Activated gamma-delta T cell treated with anti-CD3 and anti-CD28 coated beads, Interleukin-2, amount 50 U/mL, for 16 hours (primary cell): ENCODE measurements around the gene LAMA3.
"Not testable (repeated sequence)": the region's sequence is repeated elsewhere in the genome, so short reads cannot be mapped to it uniquely, and the experiment has no call there.

ENCODE experiments used
- DNase-seq: peaks from one replicate; pipeline ENCODE4 v3.0.0-alpha.2; 2020; ENCODE audit warnings: low read depth

Gene LAMA3

DNA sequence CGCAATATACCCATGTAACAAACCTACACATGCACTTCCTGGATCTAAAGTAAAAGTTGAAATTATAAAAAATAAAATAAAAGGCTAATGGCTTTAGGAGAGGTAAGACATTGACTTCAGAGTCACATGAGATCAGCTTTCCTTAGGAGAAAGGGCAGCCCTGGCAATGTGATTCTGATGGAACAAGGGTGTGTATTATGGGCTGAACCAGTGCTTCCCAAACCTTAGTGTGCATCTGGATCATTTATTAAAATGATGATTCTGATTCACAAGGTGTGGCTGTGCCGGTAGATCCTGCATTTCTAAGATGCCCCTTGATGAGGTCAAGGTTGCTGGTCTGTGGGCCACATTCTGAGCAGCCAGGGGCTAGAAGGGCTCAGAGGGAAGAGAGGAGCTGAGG, 42.6 kb downstream of the LAMA3 start:
- DNase-seq = no peak

- DNase-seq = no peak
Measured at GRCh38 chr18:23732439-23732838, 43.2 kb downstream of the LAMA3 start.

- DNase-seq = not testable (repeated sequence)
Measured at GRCh38 chr18:23733265-23733664, 44.0 kb downstream of the LAMA3 start.

DNA sequence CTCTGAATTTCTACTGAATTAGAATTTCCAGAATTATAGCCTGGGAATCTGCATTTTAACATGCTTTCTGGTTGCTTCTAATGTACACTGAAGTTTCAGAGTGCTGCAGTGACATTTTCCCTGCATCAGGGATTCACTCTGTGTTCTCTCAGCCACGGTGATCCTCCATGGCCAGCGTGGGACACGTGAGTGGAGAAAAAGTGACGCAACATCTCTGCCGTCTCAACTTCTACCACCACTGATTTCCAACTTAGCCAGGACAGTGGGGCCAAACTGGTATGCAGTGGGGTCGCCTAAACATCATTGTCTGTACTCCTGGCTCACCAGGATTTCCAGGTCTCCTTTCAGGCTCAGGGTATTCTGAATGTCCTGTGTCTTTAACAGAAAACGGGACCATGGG, 44.6 kb downstream of the LAMA3 start:
- DNase-seq = no peak

- DNase-seq = no peak
Measured at GRCh38 chr18:23735021-23735464, 45.8 kb downstream of the LAMA3 start.

GRCh38 chr18:23737578-23737977, 48.3 kb downstream of the LAMA3 start:
- DNase-seq = no peak

DNA sequence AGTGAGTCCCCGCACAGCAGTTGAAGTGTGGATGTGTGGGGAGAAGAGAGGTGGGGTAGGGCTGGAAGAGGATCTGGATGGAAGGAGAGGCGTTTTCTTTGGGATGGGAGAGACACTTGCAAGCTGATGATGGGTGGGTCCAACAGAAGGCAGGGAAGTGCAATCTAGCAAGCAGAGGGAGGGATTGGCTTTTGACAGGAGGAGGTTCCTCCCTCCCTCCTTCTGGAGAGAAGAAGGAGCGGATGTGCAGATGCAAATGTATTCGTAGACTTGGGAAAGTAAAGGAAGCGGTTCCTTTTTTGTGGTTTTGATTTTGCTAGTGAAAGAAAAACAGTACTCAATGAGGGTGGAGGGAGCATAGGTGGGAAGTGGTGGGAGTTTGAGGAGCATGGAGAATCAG, 48.9 kb downstream of the LAMA3 start:
- no peak for DNase-seq

DNA sequence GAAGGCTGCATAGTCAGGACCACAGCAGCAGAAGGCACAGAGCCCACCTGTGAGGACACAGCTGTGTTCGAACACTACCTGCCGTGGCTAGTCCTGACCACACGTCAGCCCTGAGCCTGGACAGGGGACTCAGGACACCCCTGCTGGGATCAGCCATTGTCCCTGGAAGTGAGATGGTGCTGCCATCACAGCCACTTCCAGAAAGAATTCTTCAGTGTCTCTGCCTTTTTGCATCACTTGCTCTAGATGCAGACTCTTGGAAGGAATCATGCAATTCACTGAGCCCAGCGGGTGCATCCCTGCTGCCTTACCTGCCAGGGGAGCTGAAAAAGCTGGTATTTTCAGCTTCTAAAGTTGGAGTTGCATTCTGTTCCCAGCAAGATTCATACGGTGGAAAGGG, 49.3 kb downstream of the LAMA3 start:
- no peak for DNase-seq

DNA sequence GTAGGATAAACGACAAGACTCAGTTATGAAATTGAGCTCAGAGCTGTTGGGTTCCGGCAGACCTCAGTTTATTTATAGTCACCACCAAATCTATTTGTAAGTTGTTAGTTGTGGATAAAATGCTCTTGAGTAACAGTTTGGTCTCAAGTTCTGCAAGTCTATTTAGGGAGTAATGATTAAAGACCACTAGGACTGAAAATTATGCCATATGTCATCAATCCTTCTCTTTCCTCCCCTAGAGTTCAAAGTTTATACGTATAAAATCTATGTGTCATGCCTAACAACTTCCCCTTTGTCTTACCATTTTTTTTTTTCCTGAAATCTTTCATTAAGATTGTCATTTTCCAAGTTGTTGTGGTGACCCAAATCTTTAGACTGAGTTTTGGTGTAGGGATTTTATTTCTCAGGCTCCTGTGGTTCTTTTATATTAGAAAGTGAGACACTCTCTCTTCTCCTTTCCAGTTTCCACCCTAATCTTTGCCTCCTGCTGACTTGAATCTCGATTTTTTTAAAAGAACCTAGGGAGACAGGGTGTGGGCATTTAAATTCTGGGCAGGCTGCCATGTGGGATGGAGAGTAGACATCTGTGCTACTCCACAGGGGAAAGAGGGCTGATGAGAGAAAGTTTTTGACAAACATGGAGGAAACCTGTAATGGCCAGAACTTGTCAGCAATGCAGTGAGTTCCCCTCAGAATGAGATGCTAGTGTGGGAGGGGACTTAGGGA, 51.0 kb downstream of the LAMA3 start:
- no peak for DNase-seq

DNA sequence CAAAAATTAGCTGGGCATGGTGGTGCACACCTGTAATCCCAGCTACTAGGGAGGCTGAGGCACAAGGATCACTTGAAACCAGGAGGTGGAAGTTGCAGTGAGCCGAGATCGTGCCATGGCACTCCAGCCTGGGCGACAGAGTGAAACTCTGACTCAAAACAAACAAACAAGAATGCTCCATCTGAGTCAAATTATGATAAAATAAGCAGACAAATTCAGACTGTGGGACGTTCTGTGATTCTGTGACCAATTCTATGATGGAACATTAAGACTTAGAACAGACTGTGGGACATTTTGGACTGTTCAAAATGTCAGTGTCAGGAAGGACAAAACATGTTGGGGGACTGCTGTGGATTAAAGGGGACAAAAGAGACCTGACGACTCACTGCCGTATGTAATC, 52.7 kb downstream of the LAMA3 start:
- DNase-seq = not testable (repeated sequence)

DNA sequence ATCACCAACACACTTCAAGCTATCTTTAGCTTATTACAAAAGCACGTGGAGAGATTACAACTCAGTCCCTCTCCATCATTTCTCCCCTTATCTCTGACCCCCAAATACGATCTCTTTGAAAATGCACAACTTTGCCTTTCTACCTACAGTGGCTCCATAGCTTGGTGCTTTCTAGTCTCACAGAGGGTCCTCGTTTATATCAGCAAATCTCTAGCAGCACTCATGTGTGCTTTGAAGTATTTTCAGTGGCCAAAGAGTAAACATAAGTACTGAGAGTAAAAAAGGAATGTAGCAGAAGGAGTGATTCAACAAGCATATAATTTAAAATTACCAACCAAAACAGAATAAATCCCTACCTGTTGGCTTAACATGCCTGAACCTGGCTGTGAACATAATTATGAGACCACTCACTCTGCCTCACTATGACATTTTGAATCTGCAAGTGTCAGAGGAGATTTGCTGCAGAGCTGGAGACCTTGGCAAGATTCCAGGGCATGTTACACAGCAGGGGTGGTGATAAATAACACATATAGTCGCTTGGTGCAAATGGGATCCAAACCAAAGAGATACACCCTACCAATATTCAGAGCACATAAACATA, 54.6 kb downstream of the LAMA3 start:
- no peak for DNase-seq

DNA sequence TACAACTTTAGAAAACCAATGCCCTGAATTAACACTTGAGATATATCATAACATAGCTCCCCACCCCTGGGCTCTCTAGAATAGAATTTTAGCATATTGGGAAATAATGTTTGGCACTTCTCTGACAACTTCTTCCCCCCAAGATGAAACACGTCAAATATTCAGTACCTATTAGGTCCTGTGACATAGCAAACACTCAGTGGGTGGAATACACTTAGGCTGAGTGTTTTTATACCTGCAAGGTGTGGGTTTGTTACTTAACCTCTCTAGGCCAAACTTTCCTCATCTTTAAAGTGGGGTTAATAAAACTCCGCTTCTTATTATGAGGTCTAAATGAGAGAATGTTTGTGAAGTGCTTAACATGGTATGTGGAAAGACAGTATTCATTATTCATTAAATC, 56.1 kb downstream of the LAMA3 start:
- DNase-seq = no peak

- DNase-seq = no peak
Measured at GRCh38 chr18:23746851-23747250, 57.6 kb downstream of the LAMA3 start.

- DNase-seq = no peak
Measured at GRCh38 chr18:23752363-23752762, 63.1 kb downstream of the LAMA3 start.

- DNase-seq = no peak
Measured at GRCh38 chr18:23752796-23753195, 63.5 kb downstream of the LAMA3 start.

DNA sequence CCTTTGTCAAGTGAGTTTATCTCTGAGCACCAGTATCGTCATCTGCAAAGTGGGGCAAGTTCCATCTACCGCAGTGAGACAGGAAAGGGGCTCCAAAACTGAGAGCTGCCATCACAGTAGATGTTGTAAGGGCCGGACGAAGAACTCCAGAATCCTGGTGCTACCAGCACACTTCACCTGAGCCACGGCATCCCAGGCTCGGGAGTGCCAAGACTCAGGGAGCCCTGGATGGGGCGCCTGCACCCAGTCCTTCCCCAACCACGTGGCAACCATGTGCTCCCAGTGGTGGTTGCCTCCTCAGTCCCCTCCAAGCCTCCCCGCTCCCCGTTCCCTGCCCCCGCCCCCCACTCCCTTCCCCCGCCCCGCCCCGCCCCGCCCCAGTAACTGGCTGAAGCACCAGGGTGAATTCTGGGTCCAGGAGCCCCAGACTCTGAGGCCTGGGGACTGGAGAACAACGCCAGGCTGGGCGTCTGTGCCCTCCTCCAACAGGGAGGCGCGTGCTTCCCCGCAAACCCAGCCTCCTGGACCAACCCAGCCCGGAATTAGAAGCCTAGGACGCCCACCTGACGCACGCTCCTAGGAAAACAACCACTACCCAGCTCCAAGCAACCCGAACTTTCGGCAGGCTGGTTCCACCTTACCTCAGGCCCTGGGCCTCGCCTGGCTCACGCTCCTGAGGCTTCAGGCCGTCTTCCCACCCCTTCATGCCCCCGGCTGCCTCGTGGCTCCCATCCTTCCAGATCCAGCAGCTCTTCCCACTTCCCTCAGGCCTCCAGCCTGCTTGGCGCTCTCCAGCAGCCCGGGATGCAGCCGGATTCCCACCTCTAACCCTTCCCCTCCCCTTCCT, 67.6 kb downstream of the LAMA3 start:
- DNase-seq = no peak

DNA sequence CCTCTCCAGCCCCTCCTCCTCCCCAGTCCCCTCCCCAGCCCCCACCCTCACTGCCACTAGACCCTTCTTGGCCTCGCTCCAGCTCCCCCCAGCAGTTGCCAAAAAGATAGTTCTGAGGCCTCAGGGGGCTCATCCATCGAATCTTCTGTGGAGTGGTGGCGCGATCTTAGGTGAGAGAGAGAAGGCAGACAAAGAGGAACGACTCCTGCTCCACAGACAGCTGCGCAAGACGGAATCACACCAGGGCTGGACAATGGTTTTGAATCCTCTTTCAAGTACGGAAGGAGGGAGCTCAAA, 68.1 kb downstream of the LAMA3 start:
- DNase-seq = no peak

DNA sequence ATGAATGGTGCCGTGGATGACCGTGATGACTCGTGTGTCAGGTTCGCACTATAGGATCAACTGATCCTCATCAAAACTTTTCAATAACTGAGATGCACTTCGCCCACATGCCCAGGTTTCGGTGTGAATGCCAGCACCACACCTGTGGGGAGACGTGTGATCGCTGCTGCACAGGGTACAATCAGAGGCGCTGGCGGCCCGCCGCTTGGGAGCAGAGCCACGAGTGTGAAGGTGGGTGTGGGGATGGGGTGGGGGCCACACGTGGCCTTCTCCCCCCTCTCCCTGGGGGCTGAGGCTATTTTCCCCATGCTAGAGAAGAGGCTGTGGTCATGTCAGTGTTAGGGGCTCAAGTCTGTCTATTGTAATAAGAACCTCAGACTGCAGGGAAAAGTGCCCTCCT, 69.0 kb downstream of the LAMA3 start:
- no peak for DNase-seq

- no peak for DNase-seq
Measured at GRCh38 chr18:23761941-23762340, 72.7 kb downstream of the LAMA3 start.

GRCh38 chr18:23763343-23763742, 74.1 kb downstream of the LAMA3 start:
- no peak for DNase-seq

GRCh38 chr18:23765931-23766330, 76.7 kb downstream of the LAMA3 start:
- DNase-seq = no peak

- no peak for DNase-seq
Measured at GRCh38 chr18:23772327-23773024, 83.2 kb downstream of the LAMA3 start.

GRCh38 chr18:23776306-23776705, 87.1 kb downstream of the LAMA3 start:
- DNase-seq = no peak
